ENCODE measurements around the gene GJB3.
A peak's percentile ranks its signal among the peaks of the same experiment; 100 is the strongest.

Gene GJB3

DNA sequence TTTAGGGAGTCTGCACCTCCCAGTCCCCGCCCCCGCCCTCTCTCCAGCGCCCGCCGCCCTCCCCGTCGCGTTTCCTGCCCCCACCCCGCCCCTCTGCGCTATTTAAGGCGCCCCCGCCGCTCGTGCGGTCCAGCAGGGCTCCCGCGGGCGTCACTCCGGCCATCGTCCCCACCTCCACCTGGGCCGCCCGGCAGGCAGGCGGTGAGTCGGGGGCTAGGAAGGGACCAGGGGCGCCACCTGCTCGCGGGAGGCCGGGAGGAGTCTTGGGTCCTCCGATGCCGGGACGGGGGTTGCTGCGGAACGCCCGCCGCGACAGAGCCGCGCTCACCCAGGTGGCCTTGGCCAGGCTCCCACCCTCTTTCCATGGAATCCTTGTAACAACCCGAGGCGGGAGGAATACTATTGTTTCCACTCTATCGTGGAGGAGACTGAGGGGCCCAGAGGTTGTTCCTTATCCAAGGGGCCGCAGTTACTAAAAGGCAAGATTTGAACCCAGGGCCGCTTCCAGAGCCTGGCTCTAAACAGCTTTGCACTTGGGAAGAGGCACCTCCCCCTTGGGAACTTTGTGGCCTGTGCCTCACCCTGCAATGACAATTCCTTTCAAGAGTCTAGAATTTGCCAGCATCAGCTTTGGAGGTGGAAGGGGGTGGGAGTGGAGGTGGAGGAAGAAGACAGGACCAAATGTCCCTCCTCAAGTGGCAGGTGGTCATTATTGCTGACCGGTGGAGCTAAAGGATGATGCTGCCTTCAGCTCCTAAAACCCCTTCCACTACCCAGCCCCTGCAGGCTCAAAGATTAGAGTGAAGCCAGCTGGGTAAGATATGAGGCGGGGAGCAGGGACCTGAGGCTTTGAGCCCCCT, 12.1 kb downstream of the GJB3 start, which contains the start of gene GJA4:
Gene GJA4, plus strand, starts transcription at position 132 of the 860 bp plus-strand sequence. CDS start 1,215 bp downstream, outside the sequence.
- peaks cover 0 to 79% (median 54%) of the 10 kb centered on the region in 4 donors for H3K4me1 ChIP-seq
- peak in 1 of 2 donors; percentile 84 for DNase-seq
- TF ChIP-seq, protein P1, sequence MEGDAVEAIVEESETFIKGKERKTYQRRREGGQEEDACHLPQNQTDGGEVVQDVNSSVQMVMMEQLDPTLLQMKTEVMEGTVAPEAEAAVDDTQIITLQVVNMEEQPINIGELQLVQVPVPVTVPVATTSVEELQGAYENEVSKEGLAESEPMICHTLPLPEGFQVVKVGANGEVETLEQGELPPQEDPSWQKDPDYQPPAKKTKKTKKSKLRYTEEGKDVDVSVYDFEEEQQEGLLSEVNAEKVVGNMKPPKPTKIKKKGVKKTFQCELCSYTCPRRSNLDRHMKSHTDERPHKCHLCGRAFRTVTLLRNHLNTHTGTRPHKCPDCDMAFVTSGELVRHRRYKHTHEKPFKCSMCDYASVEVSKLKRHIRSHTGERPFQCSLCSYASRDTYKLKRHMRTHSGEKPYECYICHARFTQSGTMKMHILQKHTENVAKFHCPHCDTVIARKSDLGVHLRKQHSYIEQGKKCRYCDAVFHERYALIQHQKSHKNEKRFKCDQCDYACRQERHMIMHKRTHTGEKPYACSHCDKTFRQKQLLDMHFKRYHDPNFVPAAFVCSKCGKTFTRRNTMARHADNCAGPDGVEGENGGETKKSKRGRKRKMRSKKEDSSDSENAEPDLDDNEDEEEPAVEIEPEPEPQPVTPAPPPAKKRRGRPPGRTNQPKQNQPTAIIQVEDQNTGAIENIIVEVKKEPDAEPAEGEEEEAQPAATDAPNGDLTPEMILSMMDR (IDR thresholded peaks at IDR 0.05): no peak
- H3K9me3 ChIP-seq: no peaks in the 10 kb centered on the region
- peak within 1 kb of the TSS; percentile 74 to 77 for H3K4me3 ChIP-seq
- intact Hi-C loops (cut with DNase I; ENCODE audit: low total_unique reads): no loop called here
- H3K27me3 ChIP-seq: no peaks in the 10 kb centered on the region
- H3K27ac ChIP-seq: peak within 1 kb of the TSS; percentile 93 to 96
- peaks cover 12 to 17% (median 16%) of the 10 kb centered on the region in 3 donors for H3K36me3 ChIP-seq

DNA sequence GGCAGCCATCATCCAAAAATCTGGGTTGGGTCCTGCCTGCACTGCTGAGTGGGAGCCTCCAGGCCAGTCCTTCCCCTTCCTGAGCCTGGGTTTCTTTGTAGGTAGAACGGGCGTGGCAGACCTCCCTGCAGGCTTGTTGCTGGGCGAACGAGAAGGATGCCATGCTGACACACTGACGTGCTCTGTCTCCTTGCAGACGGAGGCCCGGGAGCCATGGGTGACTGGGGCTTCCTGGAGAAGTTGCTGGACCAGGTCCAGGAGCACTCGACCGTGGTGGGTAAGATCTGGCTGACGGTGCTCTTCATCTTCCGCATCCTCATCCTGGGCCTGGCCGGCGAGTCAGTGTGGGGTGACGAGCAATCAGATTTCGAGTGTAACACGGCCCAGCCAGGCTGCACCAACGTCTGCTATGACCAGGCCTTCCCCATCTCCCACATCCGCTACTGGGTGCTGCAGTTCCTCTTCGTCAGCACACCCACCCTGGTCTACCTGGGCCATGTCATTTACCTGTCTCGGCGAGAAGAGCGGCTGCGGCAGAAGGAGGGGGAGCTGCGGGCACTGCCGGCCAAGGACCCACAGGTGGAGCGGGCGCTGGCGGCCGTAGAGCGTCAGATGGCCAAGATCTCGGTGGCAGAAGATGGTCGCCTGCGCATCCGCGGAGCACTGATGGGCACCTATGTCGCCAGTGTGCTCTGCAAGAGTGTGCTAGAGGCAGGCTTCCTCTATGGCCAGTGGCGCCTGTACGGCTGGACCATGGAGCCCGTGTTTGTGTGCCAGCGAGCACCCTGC, 13.2 kb downstream of the GJB3 start:
- TF ChIP-seq, protein P1 (IDR thresholded peaks at IDR 0.05): no peak
- H3K36me3 ChIP-seq: peaks cover 12 to 17% (median 16%) of the 10 kb centered on the region in 3 donors
- no peak for DNase-seq
- peak overlapping the region; percentile 74 to 77 for H3K4me3 ChIP-seq
- H3K27me3 ChIP-seq: no peaks in the 10 kb centered on the region
- peaks cover 0 to 81% (median 50%) of the 10 kb centered on the region in 4 donors for H3K4me1 ChIP-seq
- H3K9me3 ChIP-seq: no peaks in the 10 kb centered on the region
- intact Hi-C loops (cut with DNase I; ENCODE audit: low total_unique reads): no loop called here
- H3K27ac ChIP-seq: peak overlapping the region; percentile 93 to 96

DNA sequence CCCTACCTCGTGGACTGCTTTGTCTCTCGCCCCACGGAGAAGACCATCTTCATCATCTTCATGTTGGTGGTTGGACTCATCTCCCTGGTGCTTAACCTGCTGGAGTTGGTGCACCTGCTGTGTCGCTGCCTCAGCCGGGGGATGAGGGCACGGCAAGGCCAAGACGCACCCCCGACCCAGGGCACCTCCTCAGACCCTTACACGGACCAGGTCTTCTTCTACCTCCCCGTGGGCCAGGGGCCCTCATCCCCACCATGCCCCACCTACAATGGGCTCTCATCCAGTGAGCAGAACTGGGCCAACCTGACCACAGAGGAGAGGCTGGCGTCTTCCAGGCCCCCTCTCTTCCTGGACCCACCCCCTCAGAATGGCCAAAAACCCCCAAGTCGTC, 13.8 kb downstream of the GJB3 start:
- Histone ChIP-seq H3K27me3 (no peaks in the 10 kb centered on the region), H3K4me1 (peaks cover 0 to 82% (median 50%) of the 10 kb centered on the region in 4 donors), H3K27ac (peak overlapping the region; percentile 93 to 96), H3K9me3 (no peaks in the 10 kb centered on the region), H3K4me3 (peak overlapping the region; percentile 74 to 77), H3K36me3 (peaks cover 12 to 17% (median 16%) of the 10 kb centered on the region in 3 donors)
- DNase-seq: no peak
- intact Hi-C loops (cut with DNase I; ENCODE audit: low total_unique reads): no loop called here
- TF ChIP-seq, protein P1 (IDR thresholded peaks at IDR 0.05): no peak

DNA sequence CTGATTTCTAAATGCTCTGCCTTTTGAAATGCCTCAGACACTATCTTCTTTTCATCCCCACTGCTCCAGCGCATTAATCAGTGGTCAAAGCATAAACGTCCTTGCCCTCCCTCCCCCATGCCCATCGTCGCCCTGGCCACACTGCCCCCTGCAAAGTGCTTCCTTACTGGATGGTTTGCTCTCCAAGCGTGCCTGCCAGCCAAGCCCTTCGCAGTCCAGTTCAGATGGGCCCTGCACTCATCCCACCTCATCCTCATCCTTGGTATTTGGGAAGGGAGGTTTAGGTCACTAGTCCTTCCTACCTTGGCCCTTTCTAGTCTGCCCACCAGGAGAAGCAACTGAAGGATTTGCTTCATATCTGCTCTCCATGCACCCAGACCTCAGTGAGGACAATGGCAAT, 14.9 kb downstream of the GJB3 start:
- Histone ChIP-seq H3K27ac (peak overlapping the region; percentile 93 to 96), H3K4me3 (peak overlapping the region; percentile 74 to 77)
- intact Hi-C loops (cut with DNase I; ENCODE audit: low total_unique reads): no loop called here

DNA sequence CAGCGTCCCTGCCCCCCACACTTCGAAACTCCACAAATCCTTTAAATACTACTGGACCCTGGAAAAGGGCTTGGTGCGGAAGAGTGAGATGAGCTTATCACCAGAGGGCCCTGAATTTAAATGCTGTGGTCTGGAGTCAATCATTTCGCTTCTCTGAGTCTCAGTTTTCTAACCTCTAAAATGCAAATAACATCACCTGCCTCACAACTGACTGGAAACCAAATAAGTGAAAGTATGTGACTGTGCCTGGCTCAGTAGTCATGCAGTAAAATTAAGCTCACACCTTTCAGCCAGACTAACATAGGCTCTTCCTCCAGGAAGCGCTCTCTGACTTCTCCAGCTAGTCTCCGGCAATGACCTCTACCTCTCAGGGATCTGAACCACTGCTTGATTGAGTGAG, 16.0 kb downstream of the GJB3 start:
- Histone ChIP-seq H3K4me1 (peaks cover 0 to 77% (median 36%) of the 10 kb centered on the region in 4 donors), H3K9me3 (no peaks in the 10 kb centered on the region), H3K36me3 (peaks cover 12 to 17% (median 16%) of the 10 kb centered on the region in 3 donors), H3K27ac (peak overlapping the region; percentile 93 to 96), H3K4me3 (peak overlapping the region; percentile 74 to 77), H3K27me3 (no peaks in the 10 kb centered on the region)
- intact Hi-C loops (cut with DNase I; ENCODE audit: low total_unique reads): no loop called here
- no peak for DNase-seq
- TF ChIP-seq, protein P1 (IDR thresholded peaks at IDR 0.05): no peak

More for the DNA sequence above, 14.9 kb downstream of the GJB3 start:
- peaks cover 12 to 17% (median 16%) of the 10 kb centered on the region in 3 donors for H3K36me3 ChIP-seq
- H3K27me3 ChIP-seq: no peaks in the 10 kb centered on the region
- DNase-seq: no peak
- TF ChIP-seq, protein P1 (IDR thresholded peaks at IDR 0.05): no peak
- no peaks in the 10 kb centered on the region for H3K9me3 ChIP-seq
- H3K4me1 ChIP-seq: peaks cover 0 to 82% (median 47%) of the 10 kb centered on the region in 4 donors
